Measurements from ENCODE around the gene RAB11A.

RAB11A gene

DNA sequence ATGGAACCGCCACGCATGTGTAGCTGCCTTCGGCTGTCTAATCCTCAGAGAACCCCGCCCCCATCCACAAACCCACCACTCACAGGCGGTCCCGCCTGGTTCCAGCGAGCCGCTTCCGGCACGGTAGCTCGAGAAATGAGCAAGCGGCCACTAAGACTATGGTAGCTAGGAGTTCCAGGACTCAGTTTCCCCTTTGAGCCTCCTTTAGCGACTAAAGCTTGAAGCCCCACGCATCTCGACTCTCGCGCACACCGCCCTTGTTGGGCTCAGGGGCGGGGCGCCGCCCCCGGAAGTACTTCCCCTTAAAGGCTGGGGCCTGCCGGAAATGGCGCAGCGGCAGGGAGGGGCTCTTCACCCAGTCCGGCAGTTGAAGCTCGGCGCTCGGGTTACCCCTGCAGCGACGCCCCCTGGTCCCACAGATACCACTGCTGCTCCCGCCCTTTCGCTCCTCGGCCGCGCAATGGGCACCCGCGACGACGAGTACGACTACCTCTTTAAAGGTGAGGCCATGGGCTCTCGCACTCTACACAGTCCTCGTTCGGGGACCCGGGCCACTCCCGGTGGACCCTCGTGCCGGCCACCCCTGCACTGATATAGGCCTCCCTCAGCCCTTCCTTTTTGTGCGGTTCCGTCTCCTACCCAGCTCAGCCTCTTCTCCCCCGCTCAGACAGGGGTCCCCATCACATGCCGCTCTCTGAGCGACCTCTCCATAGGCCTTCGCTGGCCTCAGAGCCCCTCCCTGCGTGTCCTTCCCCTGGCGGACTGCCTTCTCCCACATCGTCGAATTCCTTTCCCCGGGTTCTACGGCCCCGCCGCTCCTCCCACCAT is at the start of gene RAB11A:
Gene RAB11A, plus strand, starts transcription at position 366 of the 828 bp plus-strand sequence. Its CDS starts 95 bp downstream, at position 461.
- intact Hi-C loops (cut with DNase I) = loop anchor here (5.0 kb wide), 2 partner anchors 77 to 257 kb away; partner anchors contain the start of genes DENND4A and INTS14

DNA sequence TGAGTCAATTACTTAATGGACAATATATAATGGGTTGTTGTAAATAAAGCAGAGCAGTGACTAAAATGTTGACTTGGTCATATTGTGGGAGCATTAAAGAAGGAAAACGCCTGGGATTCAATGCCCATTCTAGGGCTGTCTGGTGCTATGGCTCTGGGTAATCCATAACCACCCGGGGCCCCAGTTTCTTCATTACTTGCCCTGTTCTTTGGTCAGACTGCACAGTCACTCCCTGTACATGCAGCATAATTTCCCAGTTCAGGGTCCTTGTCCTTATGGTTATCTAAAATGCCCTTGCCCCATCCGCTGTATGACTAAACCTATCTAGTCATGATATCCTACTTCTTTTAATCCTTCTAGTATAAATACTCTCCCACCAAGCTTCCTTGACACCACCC is 49.7 kb upstream of the RAB11A start:
- intact Hi-C loops (cut with DNase I) = no loop called here
- DNase-seq = no peak

More for the DNA sequence above, at the start of gene RAB11A:
- peak; percentile 90 to 100 (median 96) for DNase-seq

DNA sequence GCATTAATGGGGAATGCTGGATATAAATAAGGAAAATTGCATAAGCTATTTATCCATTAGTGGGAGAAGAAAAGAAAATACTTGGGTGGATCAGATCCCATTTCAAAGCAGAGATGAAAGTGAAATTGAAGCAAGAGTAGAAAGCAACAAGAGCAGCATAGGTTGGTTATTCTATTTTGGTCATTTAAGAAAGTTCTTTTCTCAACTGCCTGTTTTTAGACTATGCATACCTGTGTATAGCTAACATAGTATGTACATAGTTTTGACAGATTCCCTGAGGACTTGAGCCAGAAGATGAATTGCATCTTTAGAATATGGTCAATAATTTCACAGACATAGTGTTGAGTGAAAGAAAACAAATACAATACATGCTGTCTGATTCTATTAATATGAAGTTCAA is 48.2 kb upstream of the RAB11A start:
- intact Hi-C loops (cut with DNase I) = no loop called here
- no peak for DNase-seq

DNA sequence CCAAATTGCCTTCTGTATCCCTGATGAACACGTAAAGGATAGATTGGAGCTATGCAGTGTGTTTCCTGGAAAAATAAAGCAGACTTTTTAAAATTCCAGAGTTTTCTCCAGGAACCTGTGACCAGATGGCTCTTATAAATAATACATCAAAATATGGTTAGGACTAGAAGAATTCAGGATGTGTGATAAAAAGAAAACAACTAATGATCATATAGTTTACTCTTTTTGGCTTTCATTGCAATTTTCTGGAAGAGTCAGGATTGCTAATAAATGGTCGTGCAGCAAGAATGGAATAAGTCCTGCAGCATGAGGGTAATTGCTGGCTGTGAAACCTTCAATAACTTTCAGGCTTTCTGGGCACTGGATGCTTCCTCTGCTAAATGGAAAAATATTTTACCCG is 47.0 kb upstream of the RAB11A start:
- intact Hi-C loops (cut with DNase I) = no loop called here

DNA sequence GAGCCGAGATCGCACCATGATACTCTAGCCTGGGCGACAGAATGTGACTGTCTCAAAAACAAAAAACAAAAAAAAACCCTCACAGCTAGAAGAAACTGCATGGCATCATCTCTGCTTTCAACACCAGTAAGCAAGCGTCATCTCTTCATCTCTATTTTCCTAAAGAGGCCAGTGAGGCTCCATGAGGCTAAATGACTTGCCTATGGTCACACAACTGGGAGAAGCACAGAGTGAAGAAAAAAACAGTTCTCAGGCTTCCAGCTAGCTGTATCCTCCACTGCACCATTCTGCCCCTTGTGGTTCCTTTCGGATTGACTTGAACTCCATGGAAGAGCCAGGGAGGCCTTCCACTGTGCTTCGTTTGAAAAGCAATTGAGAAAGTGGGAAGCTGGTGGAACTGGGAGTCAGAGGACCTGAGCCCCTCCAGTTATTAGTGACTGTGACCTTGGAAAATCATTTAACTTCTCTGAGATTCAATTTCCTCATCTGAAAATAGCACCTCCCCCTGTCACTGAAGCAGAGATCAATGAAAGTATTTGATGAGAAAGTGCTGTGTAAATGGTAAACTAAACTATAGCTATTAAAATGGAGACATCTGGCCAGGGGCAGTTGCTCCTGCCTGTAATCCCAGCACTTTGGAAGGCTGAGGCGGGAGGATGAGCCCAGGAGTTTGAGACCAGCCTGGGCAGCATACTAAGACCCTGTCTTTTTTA is 45.1 kb upstream of the RAB11A start:
- DNase-seq = peak in 4 of 10 donors; percentile 11 to 43 (median 29)
- intact Hi-C loops (cut with DNase I) = no loop called here

More for the DNA sequence above, 47.0 kb upstream of the RAB11A start:
- no peak for DNase-seq

DNA sequence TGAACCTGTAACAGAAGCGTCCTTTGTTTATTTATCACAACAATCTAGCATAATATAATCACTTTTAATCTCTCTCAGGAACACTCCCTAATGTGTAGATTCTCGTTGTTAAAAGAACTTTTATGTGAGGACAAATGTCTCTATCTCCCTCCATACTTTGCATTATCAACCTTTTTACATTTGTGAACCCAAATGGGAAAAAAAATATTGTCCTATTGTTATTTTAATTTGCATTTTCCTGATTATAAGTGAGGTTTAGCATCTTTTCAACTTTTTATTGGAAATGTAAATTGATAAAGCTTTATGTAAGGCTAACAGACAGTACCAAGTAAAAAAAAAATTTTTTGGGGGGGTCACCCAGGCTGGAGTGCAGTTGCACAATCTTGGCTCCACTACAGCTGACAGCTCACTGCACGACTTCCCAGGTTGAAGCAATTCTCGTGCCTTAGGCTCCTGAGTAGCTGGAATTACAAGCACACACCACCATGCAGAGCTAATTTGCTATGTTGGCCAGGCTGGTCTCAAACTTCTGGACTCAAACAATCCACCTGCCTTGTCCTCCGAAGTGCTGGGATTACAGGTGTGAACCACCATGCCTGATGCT is 44.2 kb upstream of the RAB11A start:
- intact Hi-C loops (cut with DNase I) = no loop called here
- no peak for DNase-seq

DNA sequence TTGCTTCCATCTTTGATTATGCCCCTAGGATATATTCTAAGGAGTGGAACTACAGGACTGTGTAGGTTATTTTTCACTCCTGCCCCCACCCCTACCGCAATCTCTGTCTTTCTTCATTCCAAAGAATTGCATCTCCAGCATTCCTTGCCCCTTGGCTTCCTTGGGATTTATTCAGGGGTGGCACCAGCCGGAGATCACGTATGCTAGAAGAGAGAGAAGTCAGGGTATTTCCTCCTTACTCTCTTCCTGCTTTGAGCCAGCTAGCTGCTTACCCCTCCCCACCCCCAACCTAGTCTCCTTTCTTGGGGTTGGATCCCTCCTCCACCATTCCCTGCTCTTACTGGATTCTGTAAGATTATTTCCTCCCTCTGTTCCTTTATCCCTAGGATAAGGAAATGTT is 42.2 kb upstream of the RAB11A start:
- intact Hi-C loops (cut with DNase I) = no loop called here

DNA sequence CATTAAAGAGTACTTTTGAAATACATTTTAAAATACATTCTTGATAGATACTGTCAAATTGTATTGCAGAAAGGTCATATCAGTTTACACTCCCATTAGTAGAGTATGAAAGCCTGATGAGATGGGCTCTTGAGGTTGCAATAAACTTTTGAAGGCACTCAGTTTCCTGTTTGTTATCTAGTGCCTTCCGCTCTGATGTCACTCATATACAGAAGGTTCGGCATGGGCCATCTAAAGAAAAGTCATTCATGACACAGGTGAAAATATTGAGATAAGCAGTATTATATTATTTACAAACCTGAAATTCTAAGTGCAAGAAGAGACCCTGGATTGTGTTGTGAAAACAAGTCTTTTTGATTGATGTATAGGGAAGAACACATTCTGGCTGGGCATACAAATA is 40.7 kb upstream of the RAB11A start:
- no peak for DNase-seq
- intact Hi-C loops (cut with DNase I) = no loop called here

More for the DNA sequence above, 42.2 kb upstream of the RAB11A start:
- no peak for DNase-seq

DNA sequence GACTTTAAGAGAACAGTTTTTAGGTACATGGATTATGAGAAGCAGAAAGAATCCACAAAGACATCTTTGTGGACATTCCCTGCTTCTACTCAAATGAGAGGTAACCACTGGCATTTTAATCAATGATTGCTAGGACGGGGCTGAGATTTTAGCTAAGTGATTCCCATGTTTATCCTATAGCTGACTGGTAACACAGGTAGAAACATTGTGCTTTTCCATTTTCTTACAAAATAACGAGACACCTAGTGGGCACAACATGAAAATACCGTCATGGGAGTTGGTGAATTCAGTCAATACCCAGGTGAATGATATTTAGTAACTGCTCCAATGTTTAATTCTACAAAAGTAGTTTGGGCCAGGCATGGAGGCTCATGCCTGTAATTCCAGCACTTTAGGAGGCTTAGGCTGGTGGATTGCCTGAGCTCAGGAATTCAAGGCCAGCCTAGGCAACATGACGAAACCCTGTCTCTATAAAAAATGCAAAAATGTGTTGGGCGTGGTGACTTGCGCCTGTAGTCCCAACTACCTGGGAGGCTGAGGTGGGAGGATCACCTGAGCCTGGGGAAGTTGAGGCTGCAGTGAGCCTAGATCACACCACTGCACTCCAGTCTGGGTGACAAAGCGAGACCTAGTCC is 40.0 kb upstream of the RAB11A start:
- intact Hi-C loops (cut with DNase I) = no loop called here
- DNase-seq = no peak

DNA sequence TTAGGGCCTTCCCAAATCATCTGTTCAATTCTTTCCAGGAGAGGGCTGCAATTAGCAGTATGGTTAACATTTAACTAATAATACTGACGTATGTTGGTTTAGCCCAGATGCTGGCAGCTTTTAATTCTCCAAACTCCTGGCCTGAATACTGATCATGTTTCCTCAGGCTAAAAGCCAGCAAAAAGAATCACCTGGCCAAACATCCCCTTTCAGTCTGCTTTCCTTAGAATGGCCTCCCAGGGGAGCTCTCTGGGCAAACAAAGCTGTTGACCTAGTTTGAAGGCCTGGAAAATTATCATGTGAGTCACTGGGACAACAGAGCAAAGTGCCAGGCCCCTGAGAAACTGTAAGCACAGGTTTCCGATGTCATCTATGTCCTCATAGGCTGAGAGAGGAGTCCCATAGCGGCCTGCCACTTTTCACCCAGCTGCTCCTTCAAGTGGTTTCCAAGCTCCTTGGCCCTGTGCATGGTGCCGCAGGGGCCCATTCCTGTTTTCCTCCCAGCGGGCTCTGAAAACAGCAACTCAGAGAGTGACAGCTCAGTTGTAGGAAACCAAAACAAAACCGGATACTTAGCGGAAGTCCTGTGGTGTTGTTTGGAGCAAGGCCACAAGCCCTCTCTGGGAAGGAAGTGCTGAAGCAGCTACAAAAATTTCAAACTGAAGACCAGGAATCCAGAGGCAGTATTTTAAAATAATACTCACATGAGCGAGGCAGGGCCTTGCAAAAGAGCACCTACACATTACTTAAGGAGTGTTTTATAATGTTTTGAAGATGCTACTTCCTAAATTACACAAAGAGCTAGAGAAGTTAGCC is 36.5 kb upstream of the RAB11A start:
- intact Hi-C loops (cut with DNase I) = no loop called here
- DNase-seq = peak; percentile 31 to 94 (median 51)

DNA sequence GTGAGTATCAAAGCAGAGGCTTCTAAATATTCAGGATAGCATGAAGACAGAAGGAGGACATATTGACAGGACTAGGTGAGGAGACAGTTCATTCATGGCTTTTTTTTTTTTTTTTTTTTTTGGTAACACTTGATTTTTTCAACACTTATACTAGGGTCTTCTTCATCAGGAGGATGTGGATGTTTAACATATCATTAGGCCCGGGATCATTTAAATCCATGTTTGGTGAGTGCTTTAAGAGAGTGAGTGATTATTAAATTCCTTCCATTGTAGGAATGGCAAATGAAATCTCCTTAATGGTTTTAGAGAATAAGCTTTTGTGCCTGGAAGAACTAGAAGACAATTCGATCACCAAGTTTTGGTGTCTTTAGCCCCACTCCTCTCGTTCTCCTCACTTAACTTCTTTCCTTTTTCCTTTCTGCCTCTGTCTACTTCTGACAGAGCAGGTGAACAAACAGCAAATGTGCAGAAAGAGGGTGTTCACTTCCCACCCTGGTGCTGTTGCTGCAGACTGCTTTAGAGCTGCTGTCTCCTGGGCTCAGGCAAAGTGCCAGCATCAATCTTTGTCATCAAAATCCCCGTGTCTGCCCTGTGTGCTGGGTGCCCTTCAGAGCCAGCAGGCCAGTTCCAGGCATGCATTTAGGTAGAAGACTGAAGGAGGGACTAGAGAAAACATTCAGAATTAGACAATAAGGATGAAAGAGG is 35.6 kb upstream of the RAB11A start:
- no peak for DNase-seq
- intact Hi-C loops (cut with DNase I) = no loop called here

DNA sequence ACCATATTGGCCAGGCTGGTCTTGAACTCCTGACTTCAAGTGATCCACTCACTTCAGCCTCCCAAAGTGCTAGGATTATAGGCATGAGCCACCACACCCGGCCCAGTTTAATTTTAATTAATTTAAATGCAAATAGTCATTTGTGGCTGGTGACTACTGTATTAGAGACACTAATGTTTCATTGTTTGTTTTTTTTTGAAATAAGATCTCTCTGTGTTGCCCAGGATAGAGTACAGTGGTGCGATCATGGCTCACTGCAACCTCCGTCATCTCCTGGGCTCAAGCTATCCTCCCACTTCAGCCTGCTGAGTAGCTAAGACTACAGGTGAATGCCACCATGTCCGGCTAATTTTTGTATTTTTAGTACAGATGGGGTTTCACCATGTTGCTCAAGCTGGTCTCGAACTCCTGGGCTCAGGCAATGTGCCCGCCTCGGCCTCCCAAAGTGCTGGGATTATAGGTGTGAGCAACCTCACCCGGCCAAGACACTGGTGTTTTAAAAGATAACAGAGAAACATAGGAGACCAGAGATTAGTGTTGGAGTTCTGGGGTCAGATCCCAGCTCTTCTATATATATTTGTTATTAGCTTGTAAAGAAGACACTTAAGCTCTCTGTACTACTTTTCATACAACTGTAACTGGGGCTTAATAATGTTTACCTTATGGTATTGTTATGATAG is 34.5 kb upstream of the RAB11A start:
- intact Hi-C loops (cut with DNase I) = no loop called here
- DNase-seq = no peak

DNA sequence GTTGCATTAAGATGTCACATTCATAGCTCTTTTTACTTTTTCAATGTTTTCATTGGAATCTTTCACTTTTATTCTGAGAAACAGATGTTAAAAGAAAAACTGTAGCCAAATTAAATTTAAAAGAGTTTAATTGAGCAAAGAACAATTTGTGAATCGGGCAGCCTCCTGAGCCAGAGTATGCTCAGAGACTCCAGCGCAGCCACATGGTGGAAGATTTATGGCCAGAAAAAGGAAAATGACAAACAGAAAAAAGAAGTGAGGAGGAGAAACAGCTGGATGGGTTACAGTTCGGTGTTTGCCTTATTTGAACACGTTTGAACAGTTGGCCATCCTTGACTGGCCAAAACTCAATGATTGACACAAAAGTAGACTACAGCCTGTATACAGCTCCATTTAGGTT is 33.8 kb upstream of the RAB11A start:
- no peak for DNase-seq
- intact Hi-C loops (cut with DNase I) = no loop called here

DNA sequence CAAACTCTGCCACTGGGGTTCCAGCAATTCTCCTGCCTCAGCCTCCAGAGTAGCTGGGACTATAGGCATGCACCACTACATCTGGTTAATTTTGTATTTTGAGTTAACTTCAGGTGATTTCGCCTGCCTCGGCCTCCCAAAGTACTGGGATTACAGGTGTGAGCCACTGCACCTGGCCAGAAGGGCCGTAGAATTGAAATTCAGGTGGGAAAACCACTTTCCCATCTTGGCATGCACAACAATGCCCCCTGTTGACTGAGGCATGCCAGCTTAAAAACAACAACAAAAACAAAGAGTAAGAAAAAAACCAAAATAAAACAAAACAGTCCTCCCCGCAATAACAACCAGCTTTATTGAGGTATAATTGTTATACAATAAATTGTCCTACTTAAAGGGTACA is 32.6 kb upstream of the RAB11A start:
- intact Hi-C loops (cut with DNase I) = no loop called here
- DNase-seq = no peak

DNA sequence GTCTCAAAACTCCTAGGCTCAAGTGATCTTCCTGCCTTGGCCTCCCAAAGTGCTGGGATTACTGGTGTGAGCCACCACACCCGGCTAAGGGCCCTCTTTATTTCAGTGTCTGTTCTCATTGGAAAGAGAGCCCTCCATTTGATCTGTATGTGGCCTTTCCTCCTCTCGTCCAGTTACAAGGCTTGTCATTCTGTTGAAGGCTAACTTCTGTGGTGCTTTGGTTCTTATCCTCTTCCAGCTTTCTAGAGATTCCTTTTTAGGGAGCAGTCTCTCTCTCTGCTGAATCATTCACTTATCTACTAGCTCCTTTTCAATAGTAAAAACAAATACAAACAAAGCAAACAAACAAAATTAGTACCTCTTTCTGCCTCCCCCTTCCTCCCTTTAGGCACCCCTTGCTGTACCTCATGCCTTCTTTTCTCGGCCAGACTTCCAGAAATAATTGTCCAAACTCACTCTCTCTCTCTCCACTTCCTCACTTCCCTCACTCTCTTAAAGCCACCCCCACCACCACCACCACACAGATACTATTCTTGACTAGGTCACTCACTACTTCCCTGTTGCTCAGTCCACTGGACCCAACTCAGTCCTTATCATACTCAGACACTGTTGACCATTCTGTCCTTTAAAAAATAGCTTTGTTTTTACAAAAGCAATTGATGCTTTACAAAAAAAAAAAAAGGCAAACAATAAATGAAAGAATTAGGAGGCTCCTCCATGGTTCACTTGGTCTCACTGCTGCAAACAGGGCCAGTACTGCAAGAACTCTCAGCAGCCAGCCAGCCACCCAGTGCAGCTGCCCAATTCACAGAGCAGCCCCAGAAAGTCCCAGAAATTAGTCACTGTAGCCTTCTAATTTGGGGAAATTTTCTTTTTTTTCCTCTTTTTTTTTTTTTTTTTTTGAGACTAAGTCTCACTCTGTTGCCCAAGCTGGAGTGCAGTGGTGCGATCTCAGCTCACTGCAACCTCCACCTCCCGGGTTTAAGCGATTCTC is 31.7 kb upstream of the RAB11A start:
- intact Hi-C loops (cut with DNase I) = no loop called here
- no peak for DNase-seq

DNA sequence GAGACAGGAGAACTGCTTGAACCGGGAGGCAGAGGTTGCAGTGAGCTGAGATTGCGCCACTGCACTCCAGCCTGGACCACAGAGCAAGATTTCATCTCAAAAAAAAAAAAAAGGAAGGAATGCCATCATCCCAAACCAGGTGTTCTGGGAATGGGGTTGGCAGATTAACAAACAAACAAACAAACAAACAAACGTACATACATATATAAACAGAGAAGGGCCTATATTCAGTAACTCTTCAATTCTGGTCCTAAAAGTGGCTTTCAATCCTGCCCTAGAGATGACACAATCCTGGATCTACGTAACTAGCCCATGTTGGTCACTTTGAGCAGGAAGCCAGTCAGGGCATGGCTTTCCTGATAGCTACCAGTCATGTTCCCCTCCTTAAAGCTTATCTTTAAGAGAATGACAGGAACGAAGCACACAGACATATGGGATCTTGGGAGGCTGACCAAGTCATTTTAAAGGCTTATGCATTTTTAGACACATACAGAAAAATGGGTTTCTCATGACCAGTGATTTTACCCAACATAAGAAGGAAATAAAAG is 29.9 kb upstream of the RAB11A start:
- intact Hi-C loops (cut with DNase I) = no loop called here
- DNase-seq = no peak

DNA sequence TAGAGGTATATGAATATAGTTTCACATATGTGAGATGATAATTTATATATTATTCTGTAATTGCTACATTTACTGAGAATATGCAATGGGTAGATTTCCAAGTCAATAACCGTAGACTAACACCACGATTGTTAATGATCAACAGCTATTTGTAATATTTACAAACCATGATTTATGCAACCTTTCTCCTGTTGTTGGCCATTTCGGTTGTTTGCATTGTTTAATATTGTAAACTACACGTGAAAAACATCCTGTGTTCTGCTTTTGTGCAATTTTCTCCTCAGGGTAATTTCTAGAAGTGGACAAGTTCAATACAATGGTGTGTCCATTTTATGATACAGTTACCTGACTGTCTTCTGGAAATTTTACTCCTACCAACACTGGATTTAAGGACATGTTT is 29.3 kb upstream of the RAB11A start:
- intact Hi-C loops (cut with DNase I) = no loop called here
- no peak for DNase-seq
